ENCODE measurements around the gene INO80D.
"Not testable (repeated sequence)": the region's sequence is repeated elsewhere in the genome, so short reads cannot be mapped to it uniquely, and the experiment has no call there.

INO80D gene

GRCh38 chr2:205988681-205989080 is 97.3 kb downstream of the INO80D start:
- not testable (repeated sequence) for H3K27ac ChIP-seq; DNase-seq (ENCODE audit: low read depth, low spot score)

- no peak overlapping the region for H3K27ac ChIP-seq
- DNase-seq (ENCODE audit: low read depth, low spot score), result no peak
Measured at GRCh38 chr2:205988274-205988673, 97.7 kb downstream of the INO80D start.

- not testable (repeated sequence) for DNase-seq (ENCODE audit: low read depth, low spot score); H3K27ac ChIP-seq
Measured at GRCh38 chr2:205986334-205986733, 99.6 kb downstream of the INO80D start.

GRCh38 chr2:205984381-205984780 is 101.6 kb downstream of the INO80D start:
- no peak overlapping the region for H3K27ac ChIP-seq
- DNase-seq (ENCODE audit: low read depth, low spot score), result no peak

GRCh38 chr2:205982776-205983327 is 103.1 kb downstream of the INO80D start:
- DNase-seq (ENCODE audit: low read depth, low spot score), result no peak
- no peak overlapping the region for H3K27ac ChIP-seq

- not testable (repeated sequence) for H3K27ac ChIP-seq; DNase-seq (ENCODE audit: low read depth, low spot score)
Measured at GRCh38 chr2:205978728-205979127, 107.2 kb downstream of the INO80D start.

- not testable (repeated sequence) for DNase-seq (ENCODE audit: low read depth, low spot score); H3K27ac ChIP-seq
Measured at GRCh38 chr2:205977699-205978098, 108.3 kb downstream of the INO80D start.

GRCh38 chr2:205976934-205977659 is 108.9 kb downstream of the INO80D start:
- not testable (repeated sequence) for DNase-seq (ENCODE audit: low read depth, low spot score); H3K27ac ChIP-seq

- H3K27ac ChIP-seq, result no peak overlapping the region
- no peak for DNase-seq (ENCODE audit: low read depth, low spot score)
Measured at GRCh38 chr2:205976120-205976814, 109.7 kb downstream of the INO80D start.

- DNase-seq (ENCODE audit: low read depth, low spot score), result peak; percentile 6
Measured at GRCh38 chr2:205975082-205975949, 110.7 kb downstream of the INO80D start.

GRCh38 chr2:205972113-205972512 is 113.9 kb downstream of the INO80D start:
- no peak overlapping the region for H3K27ac ChIP-seq
- DNase-seq (ENCODE audit: low read depth, low spot score), result no peak

More at GRCh38 chr2:205975082-205975949, 110.7 kb downstream of the INO80D start:
- peak overlapping the region; percentile 22 for H3K27ac ChIP-seq

GRCh38 chr2:205970348-205970747 is 115.6 kb downstream of the INO80D start:
- no peak overlapping the region for H3K27ac ChIP-seq
- no peak for DNase-seq (ENCODE audit: low read depth, low spot score)

GRCh38 chr2:205969584-205969983 is 116.4 kb downstream of the INO80D start:
- no peak overlapping the region for H3K27ac ChIP-seq
- no peak for DNase-seq (ENCODE audit: low read depth, low spot score)

- DNase-seq (ENCODE audit: low read depth, low spot score), result no peak
- H3K27ac ChIP-seq, result no peak overlapping the region
Measured at GRCh38 chr2:205967391-205968075, 118.4 kb downstream of the INO80D start.

- no peak overlapping the region for H3K27ac ChIP-seq
- peak; percentile 56 for DNase-seq (ENCODE audit: low read depth, low spot score)
Measured at GRCh38 chr2:205965707-205966106, 120.3 kb downstream of the INO80D start.

GRCh38 chr2:205964111-205964761 is 121.7 kb downstream of the INO80D start:
- H3K27ac ChIP-seq, result no peak overlapping the region
- DNase-seq (ENCODE audit: low read depth, low spot score), result no peak

GRCh38 chr2:205959521-205959920 is 126.5 kb downstream of the INO80D start:
- no peak overlapping the region for H3K27ac ChIP-seq
- DNase-seq (ENCODE audit: low read depth, low spot score), result no peak

GRCh38 chr2:205957452-205958154 is 128.4 kb downstream of the INO80D start:
- H3K27ac ChIP-seq, result no peak overlapping the region
- DNase-seq (ENCODE audit: low read depth, low spot score), result no peak

GRCh38 chr2:205954707-205955106 is 131.3 kb downstream of the INO80D start:
- H3K27ac ChIP-seq, result no peak overlapping the region
- DNase-seq (ENCODE audit: low read depth, low spot score), result no peak
